ENCODE results near the gene BEND5. TPM values are rescaled to one million over a fixed set of nuclear protein-coding genes. Genes with fewer than 3 reads are reported as not detected.

Gene BEND5
- total RNA-seq, 5 donors from 2014 or later (not counting 1 experiment from before 2014, with no cell fraction given): 3.3 to 7.9 (median 5.6) TPM

DNA sequence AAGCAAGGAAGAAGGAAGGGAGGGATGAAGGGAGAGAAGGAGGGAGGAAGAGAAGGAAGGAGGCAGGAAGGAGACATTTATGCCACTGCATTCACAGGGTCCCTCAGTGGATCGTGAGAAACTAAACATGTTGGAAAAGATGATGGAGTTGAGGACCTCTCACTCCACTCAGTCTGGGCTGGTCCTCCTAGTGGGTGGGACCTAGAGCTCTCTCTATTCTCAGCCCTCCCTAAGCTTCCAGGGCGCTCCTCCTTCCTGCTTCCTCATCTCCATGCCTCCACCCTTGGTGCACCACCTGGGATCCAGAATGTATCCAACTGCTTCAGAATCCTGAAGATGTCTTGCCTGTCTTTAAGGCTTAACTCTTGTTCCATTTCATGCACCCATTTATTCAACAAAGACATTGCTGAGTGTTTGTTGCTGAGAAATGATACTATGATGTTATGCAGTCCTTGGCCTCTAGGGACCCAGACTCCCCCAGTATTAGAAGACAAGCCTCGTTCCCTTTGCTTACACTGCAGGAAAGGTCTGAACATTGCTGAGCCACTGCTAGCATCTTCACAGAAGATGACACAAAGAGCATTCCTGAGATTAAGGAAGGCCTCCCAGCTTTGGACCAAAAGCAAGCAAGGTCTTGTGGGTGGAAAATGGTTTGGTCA lies 88.5 kb downstream of the BEND5 start:
- Histone ChIP-seq H3K36me3 (ENCODE audit: control insufficient read depth in 2 of 2, extremely low read depth in 1 of 2, insufficient read depth in 1 of 2, low read length in 1 of 2) (no peaks in the 10 kb centered on the region), H3K4me3 (ENCODE audit: control insufficient read depth in 1 of 2, extremely low read depth in 1 of 2, low read length in 1 of 2) (no peak overlapping the region), H3K9me3 (no peaks in the 10 kb centered on the region), H3K27ac (ENCODE audit: low read length) (no peak overlapping the region), H3K27me3 (replicated peaks in 1 of 2; ENCODE audit: control insufficient read depth in 2 of 2, extremely low read depth in 1 of 2, insufficient read depth in 2 of 2, low read length in 1 of 2) (peaks cover 0 to 2% of the 10 kb centered on the region in 2 experiments), H3K4me1 (ENCODE audit: control insufficient read depth in 1 of 2, extremely low read depth in 1 of 2, insufficient read depth in 2 of 2, low read length in 2 of 2) (no peaks in the 10 kb centered on the region)
- DNase-seq (no peak), ATAC-seq (replicated peaks in 1 of 4) (no peak)
- POLR2A ChIA-PET: no interaction called here
- no peaks in the 10 kb centered on the region for H3K9me3 Mint-ChIP-seq
- 78% methylated on average over 1 of the region's 3 CpGs for WGBS (ENCODE audit: insufficient coverage)
- CTCF ChIA-PET: interaction anchor here (0.7 to 0.9 kb wide), 2 partner anchors 8 to 11 kb away, joined by 3 read pairs; no protein-coding TSS in a partner anchor
- no peak overlapping the region for H3K27ac Mint-ChIP-seq
- H3K27me3 Mint-ChIP-seq: peaks cover 4 to 6% of the 10 kb centered on the region in 2 donors
- H3K4me1 Mint-ChIP-seq: no peaks in the 10 kb centered on the region
- H3K36me3 Mint-ChIP-seq: no peaks in the 10 kb centered on the region
- no peak overlapping the region for H3K4me3 Mint-ChIP-seq

DNA sequence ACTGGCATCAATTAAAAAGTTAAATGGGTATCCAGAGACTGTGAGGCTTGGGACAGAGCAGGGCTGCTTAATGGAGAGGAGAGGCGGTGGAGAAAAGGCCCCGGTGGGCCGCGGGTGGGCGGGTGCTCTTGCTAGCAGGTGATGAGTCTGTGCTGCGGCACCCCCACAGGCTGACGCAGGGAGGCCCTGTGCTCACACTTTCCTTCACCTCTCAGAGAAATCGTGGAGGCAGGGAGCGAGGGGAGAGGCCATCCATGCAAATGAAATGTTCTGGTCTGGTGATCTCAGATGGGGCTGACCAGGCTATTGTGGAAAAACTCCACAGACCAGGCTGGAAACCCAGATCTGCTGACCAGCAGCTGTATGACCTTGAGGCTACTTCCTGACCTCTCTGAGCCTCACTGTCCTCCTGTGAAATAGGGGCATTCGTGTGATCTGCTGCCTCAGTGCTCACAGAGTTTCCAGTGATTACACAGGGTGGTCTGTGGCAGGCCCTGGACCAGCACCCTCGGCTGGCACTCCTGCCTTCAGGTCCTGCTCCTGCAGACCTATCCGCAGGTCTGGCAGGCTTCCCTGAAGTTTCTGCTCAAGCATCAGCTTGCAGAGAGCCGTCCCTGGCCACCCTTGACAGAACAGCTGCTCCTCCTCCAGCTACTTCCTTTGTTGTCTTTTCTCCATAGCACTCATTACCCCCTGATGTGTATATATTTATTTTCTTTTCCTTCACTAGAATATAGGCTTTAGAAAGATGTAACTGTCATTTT lies 89.2 kb downstream of the BEND5 start:
- Mint-ChIP-seq H3K4me1 (no peaks in the 10 kb centered on the region), H3K4me3 (no peak overlapping the region), H3K36me3 (no peaks in the 10 kb centered on the region), H3K27ac (no peak overlapping the region), H3K27me3 (peaks cover 0 to 6% of the 10 kb centered on the region in 2 donors), H3K9me3 (no peaks in the 10 kb centered on the region)
- DNase-seq (no peak), ATAC-seq (replicated peaks in 1 of 4) (no peak)
- no peak overlapping the region for H3K27ac ChIP-seq (ENCODE audit: low read length)
- H3K4me3 ChIP-seq (ENCODE audit: control insufficient read depth in 1 of 2, extremely low read depth in 1 of 2, low read length in 1 of 2): no peak overlapping the region
- WGBS (ENCODE audit: insufficient coverage): 81% methylated on average over 5 of the region's 13 CpGs
- H3K9me3 ChIP-seq: no peaks in the 10 kb centered on the region
- CTCF ChIA-PET: no interaction called here
- H3K27me3 ChIP-seq (replicated peaks in 1 of 2; ENCODE audit: control insufficient read depth in 2 of 2, extremely low read depth in 1 of 2, insufficient read depth in 2 of 2, low read length in 1 of 2): peaks cover 0 to 2% of the 10 kb centered on the region in 2 experiments
- POLR2A ChIA-PET: no interaction called here
- no peaks in the 10 kb centered on the region for H3K36me3 ChIP-seq (ENCODE audit: control insufficient read depth in 2 of 2, extremely low read depth in 1 of 2, insufficient read depth in 1 of 2, low read length in 1 of 2)
- H3K4me1 ChIP-seq (ENCODE audit: control insufficient read depth in 1 of 2, extremely low read depth in 1 of 2, insufficient read depth in 2 of 2, low read length in 2 of 2): no peaks in the 10 kb centered on the region

DNA sequence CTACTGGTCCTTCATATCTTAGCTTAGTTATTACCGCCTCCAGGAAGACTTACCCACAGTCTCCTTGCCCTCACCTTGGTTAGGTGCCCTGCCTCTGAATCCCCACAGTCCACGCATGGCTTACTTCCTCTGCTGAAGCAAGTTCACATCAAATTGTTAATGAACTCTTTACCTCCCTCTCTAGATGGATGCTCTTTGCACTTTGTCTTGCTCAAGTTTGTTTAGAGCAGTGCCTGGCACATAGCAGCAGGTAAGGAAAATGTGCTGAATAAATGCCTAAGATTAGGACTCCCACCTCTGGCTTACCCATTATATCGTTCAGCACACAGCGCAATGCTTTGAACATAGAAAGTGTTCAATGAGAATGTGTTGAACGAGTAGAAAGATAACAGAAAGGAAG lies 90.5 kb downstream of the BEND5 start:
- no peak overlapping the region for H3K4me3 ChIP-seq (ENCODE audit: control insufficient read depth in 1 of 2, extremely low read depth in 1 of 2, low read length in 1 of 2)
- H3K27ac ChIP-seq (ENCODE audit: low read length): no peak overlapping the region
- no peaks in the 10 kb centered on the region for H3K36me3 ChIP-seq (ENCODE audit: control insufficient read depth in 2 of 2, extremely low read depth in 1 of 2, insufficient read depth in 1 of 2, low read length in 1 of 2)
- no peaks in the 10 kb centered on the region for H3K36me3 Mint-ChIP-seq
- H3K4me3 Mint-ChIP-seq: no peak overlapping the region
- H3K9me3 Mint-ChIP-seq: no peaks in the 10 kb centered on the region
- DNase-seq (no peak), ATAC-seq (replicated peaks in 1 of 4) (no peak)
- WGBS (ENCODE audit: insufficient coverage): 71% methylated on average over 3 of the region's 5 CpGs
- no peaks in the 10 kb centered on the region for H3K27me3 Mint-ChIP-seq
- CTCF ChIA-PET: no interaction called here
- H3K27ac Mint-ChIP-seq: no peak overlapping the region
- no peaks in the 10 kb centered on the region for H3K9me3 ChIP-seq
- no peaks in the 10 kb centered on the region for H3K4me1 ChIP-seq (ENCODE audit: control insufficient read depth in 1 of 2, extremely low read depth in 1 of 2, insufficient read depth in 2 of 2, low read length in 2 of 2)
- H3K4me1 Mint-ChIP-seq: no peaks in the 10 kb centered on the region
- H3K27me3 ChIP-seq (replicated peaks in 1 of 2; ENCODE audit: control insufficient read depth in 2 of 2, extremely low read depth in 1 of 2, insufficient read depth in 2 of 2, low read length in 1 of 2): peaks cover 0 to 2% of the 10 kb centered on the region in 2 experiments
- POLR2A ChIA-PET: no interaction called here

DNA sequence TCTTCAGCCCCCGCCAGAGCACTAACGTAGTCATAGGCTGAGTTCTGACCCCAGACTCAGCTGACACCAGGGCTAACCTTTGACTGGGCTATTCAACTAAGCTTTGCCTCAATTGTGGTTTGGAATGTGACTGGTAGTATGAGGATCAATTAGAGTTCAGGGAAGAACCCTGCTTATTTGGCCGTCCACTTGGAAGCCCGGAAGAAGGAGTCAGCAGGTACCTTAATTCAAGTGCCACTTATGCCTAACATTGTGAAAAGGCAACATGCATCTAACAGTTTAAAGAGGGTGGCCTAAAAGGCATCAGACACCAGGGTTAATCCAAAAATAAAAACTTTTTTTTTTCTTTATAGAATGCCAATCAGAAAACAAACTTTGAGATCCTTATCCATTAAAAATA lies 92.3 kb downstream of the BEND5 start:
- CTCF ChIA-PET: no interaction called here
- DNase-seq (no peak), ATAC-seq (replicated peaks in 1 of 4) (no peak)
- no peak overlapping the region for H3K27ac ChIP-seq (ENCODE audit: low read length)
- POLR2A ChIA-PET: no interaction called here
- H3K27me3 ChIP-seq (replicated peaks in 1 of 2; ENCODE audit: control insufficient read depth in 2 of 2, extremely low read depth in 1 of 2, insufficient read depth in 2 of 2, low read length in 1 of 2): peaks cover 0 to 2% of the 10 kb centered on the region in 2 experiments
- no peak overlapping the region for H3K4me3 ChIP-seq (ENCODE audit: control insufficient read depth in 1 of 2, extremely low read depth in 1 of 2, low read length in 1 of 2)
- Mint-ChIP-seq H3K4me3 (no peak overlapping the region), H3K27ac (no peak overlapping the region), H3K4me1 (no peaks in the 10 kb centered on the region), H3K36me3 (no peaks in the 10 kb centered on the region), H3K9me3 (no peaks in the 10 kb centered on the region), H3K27me3 (no peaks in the 10 kb centered on the region)
- 100% methylated on average over 3 of the region's 4 CpGs for WGBS (ENCODE audit: insufficient coverage)
- no peaks in the 10 kb centered on the region for H3K36me3 ChIP-seq (ENCODE audit: control insufficient read depth in 2 of 2, extremely low read depth in 1 of 2, insufficient read depth in 1 of 2, low read length in 1 of 2)
- no peaks in the 10 kb centered on the region for H3K4me1 ChIP-seq (ENCODE audit: control insufficient read depth in 1 of 2, extremely low read depth in 1 of 2, insufficient read depth in 2 of 2, low read length in 2 of 2)
- H3K9me3 ChIP-seq: no peaks in the 10 kb centered on the region

DNA sequence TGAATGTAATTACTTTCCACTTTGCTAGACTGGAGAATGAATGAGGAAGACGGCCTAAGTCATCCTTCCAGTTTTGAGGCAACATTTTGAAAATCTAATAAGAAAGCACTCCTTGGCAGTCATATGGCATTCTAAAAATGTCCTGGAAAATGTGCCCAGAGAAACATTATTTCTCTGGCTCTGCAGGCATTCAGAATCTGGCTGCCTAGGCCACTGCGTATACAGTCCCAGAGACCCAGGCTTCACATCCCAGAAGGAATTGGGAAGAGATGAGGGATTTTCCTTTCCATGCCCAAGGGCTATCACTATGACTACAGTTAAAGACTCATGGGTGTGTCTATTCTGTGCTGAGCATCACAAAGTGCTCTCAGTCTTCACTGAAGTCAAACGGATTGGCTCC lies 92.9 kb downstream of the BEND5 start:
- Histone ChIP-seq H3K4me1 (ENCODE audit: control insufficient read depth in 1 of 2, extremely low read depth in 1 of 2, insufficient read depth in 2 of 2, low read length in 2 of 2) (no peaks in the 10 kb centered on the region), H3K36me3 (ENCODE audit: control insufficient read depth in 2 of 2, extremely low read depth in 1 of 2, insufficient read depth in 1 of 2, low read length in 1 of 2) (no peaks in the 10 kb centered on the region), H3K27me3 (replicated peaks in 1 of 2; ENCODE audit: control insufficient read depth in 2 of 2, extremely low read depth in 1 of 2, insufficient read depth in 2 of 2, low read length in 1 of 2) (peaks cover 0 to 2% of the 10 kb centered on the region in 2 experiments), H3K27ac (ENCODE audit: low read length) (no peak overlapping the region), H3K9me3 (no peaks in the 10 kb centered on the region), H3K4me3 (ENCODE audit: control insufficient read depth in 1 of 2, extremely low read depth in 1 of 2, low read length in 1 of 2) (no peak overlapping the region)
- no peak overlapping the region for H3K4me3 Mint-ChIP-seq
- H3K27ac Mint-ChIP-seq: no peak overlapping the region
- no peak for ATAC-seq (replicated peaks in 1 of 4)
- H3K4me1 Mint-ChIP-seq: no peaks in the 10 kb centered on the region
- H3K9me3 Mint-ChIP-seq: no peaks in the 10 kb centered on the region
- no peaks in the 10 kb centered on the region for H3K27me3 Mint-ChIP-seq
- H3K36me3 Mint-ChIP-seq: no peaks in the 10 kb centered on the region
- 75% methylated on average over 2 of the region's 3 CpGs for WGBS (ENCODE audit: insufficient coverage)
- POLR2A ChIA-PET: no interaction called here
- no peak for DNase-seq
- CTCF ChIA-PET: no interaction called here

DNA sequence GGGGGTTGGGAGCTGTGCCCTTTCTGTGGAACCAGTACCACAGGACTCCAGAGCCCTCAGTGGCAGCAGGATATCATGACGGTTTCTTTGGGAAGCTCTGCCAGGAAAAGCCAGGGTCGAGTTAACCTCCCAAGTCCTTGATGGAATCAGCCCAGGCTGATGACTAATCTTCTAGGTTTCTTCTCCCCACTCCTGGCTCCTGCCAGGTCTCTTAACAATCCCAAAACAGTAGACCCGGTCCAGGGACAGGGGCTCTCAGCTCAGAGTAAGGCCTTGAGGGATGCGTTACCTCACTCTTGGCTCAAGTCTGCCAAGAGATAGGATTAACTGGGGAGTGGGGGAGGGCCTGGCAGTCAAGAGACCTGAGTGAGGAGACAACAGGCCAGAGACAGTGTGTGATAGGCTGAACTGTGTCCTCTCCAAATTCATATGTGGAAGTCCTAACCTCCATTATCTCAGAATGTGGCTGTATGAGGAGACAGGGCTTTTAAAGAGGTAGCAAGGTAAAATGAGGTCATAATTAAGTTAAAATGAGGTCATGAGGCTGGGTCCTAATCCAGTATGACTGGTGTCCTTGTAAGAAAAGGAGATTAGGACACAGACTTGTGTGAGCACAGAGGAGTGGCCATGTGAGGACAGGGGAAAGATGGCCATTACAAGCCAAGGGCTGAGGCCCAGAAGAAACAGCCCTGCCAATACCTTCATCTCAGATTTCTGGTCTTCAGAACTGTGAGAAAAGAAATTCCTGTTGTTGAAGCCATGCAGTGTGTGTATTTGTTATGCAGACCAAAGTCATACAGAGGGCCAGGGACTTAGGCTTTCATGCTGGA lies 95.0 kb downstream of the BEND5 start:
- Mint-ChIP-seq H3K27ac (no peak overlapping the region), H3K27me3 (peaks cover 0 to 9% of the 10 kb centered on the region in 2 donors), H3K4me1 (no peaks in the 10 kb centered on the region), H3K36me3 (no peaks in the 10 kb centered on the region), H3K9me3 (no peaks in the 10 kb centered on the region), H3K4me3 (no peak overlapping the region)
- ChIA-PET POLR2A (no interaction called here), CTCF (no interaction called here)
- Histone ChIP-seq H3K9me3 (no peaks in the 10 kb centered on the region), H3K36me3 (ENCODE audit: control insufficient read depth in 2 of 2, extremely low read depth in 1 of 2, insufficient read depth in 1 of 2, low read length in 1 of 2) (no peaks in the 10 kb centered on the region), H3K4me3 (ENCODE audit: control insufficient read depth in 1 of 2, extremely low read depth in 1 of 2, low read length in 1 of 2) (no peak overlapping the region), H3K27me3 (replicated peaks in 1 of 2; ENCODE audit: control insufficient read depth in 2 of 2, extremely low read depth in 1 of 2, insufficient read depth in 2 of 2, low read length in 1 of 2) (peaks cover 0 to 7% of the 10 kb centered on the region in 2 experiments), H3K4me1 (ENCODE audit: control insufficient read depth in 1 of 2, extremely low read depth in 1 of 2, insufficient read depth in 2 of 2, low read length in 2 of 2) (no peaks in the 10 kb centered on the region), H3K27ac (ENCODE audit: low read length) (no peak overlapping the region)
- ATAC-seq (replicated peaks in 1 of 4) (no peak), DNase-seq (no peak)
- WGBS (ENCODE audit: insufficient coverage): 58% methylated on average over 3 of the region's 4 CpGs
